Ascending aorta (tissue), 2 donors: ENCODE results near the gene EPN2. TPM values are rescaled to one million over a fixed set of nuclear protein-coding genes. Genes with fewer than 3 reads are reported as not detected.

Source experiments
- DNase-seq, 2 donors: peaks; one replicate each; pipeline ENCODE4 v3.0.0-alpha.2; 2019; ENCODE audit warnings: low spot score in 2 of 2
- H3K27ac ChIP-seq, 2 donors: fragments of 200-600 bp; sonication (generic); one replicate each; pipeline ENCODE4 v1.5.1; 2016 to 2017; ENCODE audit warnings: mild to moderate bottlenecking in 1 of 2
- H3K27me3 ChIP-seq: fragments of 200-600 bp; sonication (generic); one replicate; pipeline ENCODE4 v1.5.1; 2017
- H3K36me3 ChIP-seq, 2 donors: fragments of 200-600 bp; sonication (generic); one replicate each; pipeline ENCODE4 v1.5.1; 2016
- H3K4me1 ChIP-seq, 2 donors: fragments of 200-600 bp; sonication (generic); one replicate each; pipeline ENCODE4 v1.5.1; 2016 to 2017; ENCODE audit warnings: mild to moderate bottlenecking in 1 of 2
- H3K4me3 ChIP-seq, 2 donors: fragments of 200-600 bp; sonication (generic); one replicate each; pipeline ENCODE4 v1.5.1; 2016 to 2017; ENCODE audit warnings: mild to moderate bottlenecking in 1 of 2
- H3K9me3 ChIP-seq, 2 donors: fragments of 200-600 bp; sonication (generic); one replicate each; pipeline ENCODE4 v1.5.1; 2016
- CTCF ChIP-seq, 3 experiments: fragments of 200-600 bp in 2 of 3; fragments of 450-650 bp in 1 of 3; sonication (generic) in 2 of 3; IDR thresholded peaks; one replicate each; pipeline ENCODE4 v1.5.1; 2016 to 2019; ENCODE audit warnings: antibody characterized with exemption in 3 of 3, mild to moderate bottlenecking in 1 of 3, moderate library complexity in 1 of 3
- intact Hi-C: fragments of 100-400 bp; cut with DNase I; formaldehyde crosslinking; loops from one replicate; pipeline ENCODE4 v1.15.1; 2023
- total RNA-seq: library from RNA; depleted of rRNA; stranded (reverse); fragments of >200 nt; gene quantifications from one replicate; pipeline ENCODE4 v1.1.0, GENCODE V29; 2016

EPN2 gene
- total RNA-seq, 1 donor from 2014 or later, result 51.0 TPM

- Histone ChIP-seq H3K27me3 (no peaks in the 10 kb centered on the region), H3K9me3 (no peaks in the 10 kb centered on the region), H3K4me1 (peaks cover 24 to 64% of the 10 kb centered on the region in 2 donors), H3K27ac (peak overlapping the region in 1 of 2 donors; percentile 38), H3K4me3 (no peak overlapping the region), H3K36me3 (no peaks in the 10 kb centered on the region)
- DNase-seq, result no peak
- TF ChIP-seq CTCF (IDR thresholded peaks at IDR 0.05), result no peak
- intact Hi-C loops, result no loop called here
Observed at GRCh38 chr17:19268611-19269010, 31.4 kb downstream of the EPN2 start.

GRCh38 chr17:19269106-19269505, 31.9 kb downstream of the EPN2 start:
- Histone ChIP-seq H3K27ac (peak overlapping the region; percentile 30 to 44), H3K4me3 (no peak overlapping the region), H3K27me3 (no peaks in the 10 kb centered on the region), H3K4me1 (peaks cover 20 to 60% of the 10 kb centered on the region in 2 donors), H3K36me3 (no peaks in the 10 kb centered on the region), H3K9me3 (no peaks in the 10 kb centered on the region)
- DNase-seq, result no peak
- intact Hi-C loops, result no loop called here
- TF ChIP-seq CTCF (IDR thresholded peaks at IDR 0.05), result no peak

GRCh38 chr17:19269641-19270040, 32.5 kb downstream of the EPN2 start:
- TF ChIP-seq CTCF (IDR thresholded peaks at IDR 0.05), result no peak
- Histone ChIP-seq H3K9me3 (no peaks in the 10 kb centered on the region), H3K4me1 (peaks cover 17 to 54% of the 10 kb centered on the region in 2 donors), H3K36me3 (peaks cover 0 to 3% of the 10 kb centered on the region in 2 donors), H3K27me3 (no peaks in the 10 kb centered on the region), H3K27ac (peak overlapping the region; percentile 30 to 44), H3K4me3 (no peak overlapping the region)
- intact Hi-C loops, result no loop called here
- no peak for DNase-seq

- Histone ChIP-seq H3K36me3 (peaks cover 0 to 3% of the 10 kb centered on the region in 2 donors), H3K9me3 (no peaks in the 10 kb centered on the region), H3K4me1 (peaks cover 14 to 50% of the 10 kb centered on the region in 2 donors), H3K4me3 (no peak overlapping the region), H3K27ac (peak overlapping the region in 1 of 2 donors; percentile 70), H3K27me3 (no peaks in the 10 kb centered on the region)
- TF ChIP-seq CTCF (IDR thresholded peaks at IDR 0.05), result no peak
- no peak for DNase-seq
- intact Hi-C loops, result no loop called here
Observed at GRCh38 chr17:19270347-19270703, 33.2 kb downstream of the EPN2 start.

GRCh38 chr17:19270704-19271611, 33.8 kb downstream of the EPN2 start:
- no peak for DNase-seq
- Histone ChIP-seq H3K36me3 (peaks cover 0 to 3% of the 10 kb centered on the region in 2 donors), H3K9me3 (no peaks in the 10 kb centered on the region), H3K4me3 (peak overlapping the region in 1 of 2 donors; percentile 16), H3K27me3 (no peaks in the 10 kb centered on the region), H3K4me1 (peaks cover 14 to 47% of the 10 kb centered on the region in 2 donors), H3K27ac (peak overlapping the region; percentile 39 to 70)
- intact Hi-C loops, result no loop called here
- no peak for TF ChIP-seq CTCF (IDR thresholded peaks at IDR 0.05)
